ENCODE measurements around the gene PDPK1.

- no peak for TF ChIP-seq EZH2 (IDR thresholded peaks at IDR 0.05; ENCODE audit: low read depth, unreplicated experiment)
- TF ChIP-seq, protein P1, sequence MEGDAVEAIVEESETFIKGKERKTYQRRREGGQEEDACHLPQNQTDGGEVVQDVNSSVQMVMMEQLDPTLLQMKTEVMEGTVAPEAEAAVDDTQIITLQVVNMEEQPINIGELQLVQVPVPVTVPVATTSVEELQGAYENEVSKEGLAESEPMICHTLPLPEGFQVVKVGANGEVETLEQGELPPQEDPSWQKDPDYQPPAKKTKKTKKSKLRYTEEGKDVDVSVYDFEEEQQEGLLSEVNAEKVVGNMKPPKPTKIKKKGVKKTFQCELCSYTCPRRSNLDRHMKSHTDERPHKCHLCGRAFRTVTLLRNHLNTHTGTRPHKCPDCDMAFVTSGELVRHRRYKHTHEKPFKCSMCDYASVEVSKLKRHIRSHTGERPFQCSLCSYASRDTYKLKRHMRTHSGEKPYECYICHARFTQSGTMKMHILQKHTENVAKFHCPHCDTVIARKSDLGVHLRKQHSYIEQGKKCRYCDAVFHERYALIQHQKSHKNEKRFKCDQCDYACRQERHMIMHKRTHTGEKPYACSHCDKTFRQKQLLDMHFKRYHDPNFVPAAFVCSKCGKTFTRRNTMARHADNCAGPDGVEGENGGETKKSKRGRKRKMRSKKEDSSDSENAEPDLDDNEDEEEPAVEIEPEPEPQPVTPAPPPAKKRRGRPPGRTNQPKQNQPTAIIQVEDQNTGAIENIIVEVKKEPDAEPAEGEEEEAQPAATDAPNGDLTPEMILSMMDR (conservative IDR thresholded peaks at IDR 0.05; ENCODE audit: low read depth in 2 of 2): peak; percentile 95
- 0 out of 2 replicates have a peak, but pooled peaks have one; percentile 23 for TF ChIP-seq POLR2AphosphoS5 (IDR thresholded peaks at IDR 0.05; ENCODE audit: low read depth)
Measured at GRCh38 chr16:2500918-2501750, 36.7 kb upstream of the PDPK1 start.

Data from GM23338 (cell line).